Spleen (tissue), 7 donors: ENCODE measurements around the gene PIGM.

Experiments used
- CTCF ChIP-seq, 11 experiments: fragments of 200-600 bp in 7 of 11; fragments of 450-650 bp in 4 of 11; sonication (generic) in 4 of 11; IDR thresholded peaks in 8 of 11; conservative IDR thresholded peaks in 3 of 11; 1 replicate in 7 of 11; 2 replicates in 4 of 11; pipeline versions ENCODE4 v1.4.0 to v1.8.0; 2016 to 2021; ENCODE audit warnings: antibody characterized with exemption in 11 of 11, inconsistent platforms in 4 of 11, mild to moderate bottlenecking in 1 of 11
- POLR2A ChIP-seq, 3 donors: fragments of 450-650 bp; IDR thresholded peaks; one replicate each; pipeline ENCODE4 v1.5.1; 2017; ENCODE audit warnings: antibody characterized with exemption in 3 of 3, mild to moderate bottlenecking in 1 of 3
- POLR2AphosphoS5 ChIP-seq, 3 donors: sonication (generic); formaldehyde crosslinking; IDR thresholded peaks; one replicate each; pipeline ENCODE4 v1.5.1; 2017; ENCODE audit warnings: antibody characterized with exemption in 3 of 3
- donor health status: DM: no; HTN: no; CAD: no; lungs with moderate emphysema.
- donor health status: DM: no; HTN: no; CAD: no.
- donor health status: DM: no; HTN: no; CAD: no.

- TF ChIP-seq CTCF (IDR thresholded peaks at IDR 0.05 in 8 of 11, conservative IDR thresholded peaks at IDR 0.05 in 3 of 11) (no peak), POLR2A (IDR thresholded peaks at IDR 0.05) (no peak), POLR2AphosphoS5 (IDR thresholded peaks at IDR 0.05) (no peak)
Observed at GRCh38 chr1:160049101-160049500, 17.3 kb upstream of the PIGM start.
